HG02852 (cell line): ENCODE results near the gene NDUFB10.
"Not testable (repeated sequence)": the region's sequence is repeated elsewhere in the genome, so short reads cannot be mapped to it uniquely, and the experiment has no call there.

Experiments
- ATAC-seq: cut with Tn5 transposase; IDR thresholded peaks from one replicate; pipeline ENCODE4 v1.9.1; 2021; ENCODE audit warnings: mild to moderate bottlenecking, moderate library complexity; ENCODE audit not compliant: unreplicated experiment

Gene NDUFB10

DNA sequence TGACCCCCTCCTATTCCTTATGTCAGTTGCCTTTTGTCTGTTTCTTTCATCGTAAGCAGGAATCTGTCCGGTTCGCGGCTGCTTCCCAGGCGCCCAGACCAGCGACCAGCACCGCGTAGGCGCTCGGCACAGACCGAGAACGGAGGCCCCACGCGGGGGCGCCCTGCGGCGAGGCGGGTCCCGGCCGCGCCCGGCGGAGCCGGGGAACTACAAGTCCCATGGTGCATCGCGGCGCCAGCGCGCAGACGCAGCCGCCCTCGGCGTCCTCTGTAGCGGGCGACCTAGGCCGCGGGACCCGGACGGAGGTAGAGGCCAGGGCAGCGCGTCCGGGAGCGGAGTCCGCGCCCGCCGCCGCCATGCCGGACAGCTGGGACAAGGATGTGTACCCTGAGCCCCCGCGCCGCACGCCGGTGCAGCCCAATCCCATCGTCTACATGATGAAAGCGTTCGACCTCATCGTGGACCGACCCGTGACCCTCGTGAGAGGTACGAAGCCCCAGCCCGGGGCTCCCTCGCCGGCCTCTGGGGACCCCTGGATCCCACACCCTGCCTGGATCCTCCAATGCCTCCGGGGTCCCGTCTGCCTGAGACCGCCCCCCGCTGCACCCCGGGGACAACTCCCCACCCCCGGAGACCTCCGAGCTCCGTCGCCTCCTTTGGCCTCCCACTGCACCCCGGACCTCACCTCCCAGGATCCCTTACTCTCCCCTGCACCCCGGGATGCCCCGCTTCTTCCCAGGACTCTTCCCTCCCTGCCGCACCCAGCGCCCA lies at the start of gene NDUFB10:
Gene NDUFB10, plus strand, starts transcription at position 270 of the 771 bp plus-strand sequence. Its CDS starts 87 bp downstream, at position 357.
- ATAC-seq, result peak; percentile 68

DNA sequence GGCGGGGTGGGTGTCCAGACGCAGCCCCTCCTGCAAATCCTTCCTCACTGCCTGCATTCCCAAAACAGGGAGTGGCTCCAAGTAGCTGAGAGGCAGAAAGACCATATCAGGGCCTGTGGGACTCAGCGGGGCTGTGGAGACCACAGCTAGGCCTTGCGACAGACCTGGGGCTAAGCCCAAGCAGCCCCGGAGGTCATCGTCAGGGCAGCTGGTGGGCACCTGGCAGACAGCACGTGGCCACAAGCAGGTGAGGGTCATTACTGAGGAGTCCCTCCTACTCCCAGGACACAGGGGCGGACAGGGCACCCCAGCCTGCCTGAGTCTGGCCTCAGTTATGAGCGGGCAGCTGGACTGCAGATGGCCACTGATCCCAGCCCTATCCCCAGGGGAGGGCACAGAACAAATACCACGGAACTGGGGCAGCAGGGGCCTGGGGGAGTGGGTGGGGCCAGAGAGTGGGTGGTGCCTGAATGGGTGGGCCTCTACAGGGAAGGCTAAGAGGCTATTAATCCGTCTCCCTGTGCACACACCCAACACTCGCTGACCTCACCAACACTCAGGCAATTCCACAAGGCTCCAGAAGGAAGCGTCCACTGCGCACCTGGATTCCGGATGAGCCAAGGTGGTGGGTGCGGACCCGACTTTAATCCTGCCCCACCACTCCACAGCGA lies 49.6 kb upstream of the NDUFB10 start:
- ATAC-seq, result no peak

DNA sequence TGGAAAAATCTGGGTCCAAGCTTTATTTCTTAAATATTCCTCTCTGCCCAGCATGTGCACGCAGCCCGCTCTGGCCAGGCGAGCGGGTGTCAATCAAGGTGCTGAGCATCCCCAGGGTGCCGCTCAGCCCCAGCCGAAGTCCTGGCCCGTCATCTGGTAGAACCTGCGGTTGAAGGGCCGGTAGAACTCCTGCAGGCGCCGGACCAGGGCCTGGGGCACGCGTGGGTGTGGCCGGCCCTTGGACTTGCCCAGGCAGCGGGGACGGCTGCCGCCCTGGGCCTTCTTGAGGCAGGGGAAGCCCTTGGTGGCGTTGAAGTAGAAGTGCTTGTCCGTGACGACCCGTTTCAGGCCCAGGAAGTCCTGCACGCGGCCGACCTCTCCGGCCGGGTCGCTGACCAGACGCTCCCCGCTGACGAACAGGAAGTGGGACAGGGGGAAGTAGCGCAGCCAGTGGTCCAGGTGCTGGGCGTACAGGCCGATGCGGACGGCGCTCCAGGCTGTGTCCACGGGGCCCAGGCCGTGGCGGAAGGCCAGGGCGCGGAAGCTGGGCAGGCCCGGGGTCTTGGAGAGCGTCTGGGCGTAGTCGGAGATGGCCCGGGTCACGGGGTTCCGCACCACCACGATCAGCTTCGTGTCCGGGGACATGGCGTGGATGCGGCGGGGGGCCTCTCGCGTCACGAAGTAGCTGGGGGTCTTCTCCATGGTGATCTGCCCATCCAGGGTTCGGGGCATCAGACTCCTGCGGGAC lies 47.7 kb upstream of the NDUFB10 start:
- ATAC-seq, result no peak

DNA sequence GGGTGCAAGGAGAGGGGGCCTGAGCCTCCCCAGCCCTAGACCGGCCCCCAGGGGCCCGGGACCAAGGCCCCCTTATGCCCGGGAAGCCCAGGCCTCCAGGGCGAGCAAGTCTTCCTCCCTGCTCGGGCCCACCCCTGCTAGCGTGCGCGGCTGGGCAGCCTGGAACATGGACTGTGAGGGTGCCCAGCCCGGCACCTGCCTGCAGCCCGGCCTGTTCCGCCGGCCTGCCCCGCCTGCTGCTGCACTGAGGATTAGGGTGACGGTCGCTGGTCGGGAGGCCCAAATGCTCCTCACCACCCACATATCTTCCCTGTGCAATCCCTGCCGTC lies 47.2 kb upstream of the NDUFB10 start:
- no peak for ATAC-seq

DNA sequence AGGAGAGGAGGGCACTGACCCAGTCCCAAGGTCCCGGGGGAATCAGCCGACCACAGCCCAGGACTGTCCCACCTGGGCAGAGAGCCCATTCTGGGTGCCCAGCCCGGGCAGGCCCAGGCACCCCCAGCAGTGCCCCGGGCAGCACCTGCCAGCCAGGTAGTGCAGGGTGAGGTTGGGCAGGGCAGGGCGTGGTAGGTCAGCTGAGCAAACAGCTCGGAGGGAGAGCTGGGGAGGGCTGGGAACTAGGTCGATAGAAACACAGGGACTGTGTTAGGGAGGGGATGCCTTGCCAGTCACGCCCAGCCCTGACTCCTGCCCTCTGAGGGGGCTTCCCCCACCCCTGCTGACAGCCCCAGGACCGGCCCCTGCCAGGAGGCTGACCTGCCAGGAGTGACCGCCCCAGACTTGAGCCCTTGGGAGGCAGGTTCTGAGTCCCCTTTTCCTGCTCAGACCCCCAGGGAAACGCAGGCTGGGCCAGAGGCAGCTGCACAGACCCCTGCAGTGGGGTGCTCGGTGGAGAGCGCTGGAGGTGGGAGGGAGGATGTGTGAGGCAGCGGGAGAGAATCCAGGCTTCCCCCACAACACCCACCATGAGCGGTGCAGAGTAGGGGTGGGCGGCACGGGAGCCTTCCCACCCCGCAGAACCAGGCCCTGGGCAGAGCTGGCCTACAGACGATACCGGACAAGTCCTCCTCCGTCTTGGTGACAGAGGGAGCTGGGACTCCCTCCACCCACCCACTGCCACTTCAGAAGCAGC lies 45.8 kb upstream of the NDUFB10 start:
- no peak for ATAC-seq

DNA sequence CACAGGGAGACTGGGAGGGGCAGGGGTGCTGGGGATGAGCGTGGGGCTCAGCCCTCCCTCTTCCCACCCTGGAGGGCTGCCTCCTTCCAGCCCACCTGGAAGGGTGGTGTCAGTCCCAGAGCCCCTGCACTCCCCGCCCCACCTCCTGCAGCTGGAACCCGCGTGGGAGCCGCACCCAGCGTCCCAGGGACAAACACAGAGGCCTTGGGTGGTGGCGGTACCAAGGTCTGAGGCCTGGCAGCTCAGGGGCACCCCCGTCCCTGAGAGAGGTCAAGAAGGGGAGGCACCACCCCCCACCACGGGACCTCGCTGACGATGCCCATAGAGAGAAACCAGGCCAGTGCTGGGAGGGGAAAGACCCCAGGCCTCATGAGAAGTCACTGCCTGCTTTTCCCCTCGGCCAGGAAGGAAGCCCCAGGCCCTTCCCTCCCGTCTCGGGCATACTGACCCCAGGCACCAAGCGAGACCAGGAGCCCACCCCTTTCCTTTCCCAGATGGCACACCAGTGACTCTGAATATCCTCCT lies 45.2 kb upstream of the NDUFB10 start:
- ATAC-seq, result no peak

DNA sequence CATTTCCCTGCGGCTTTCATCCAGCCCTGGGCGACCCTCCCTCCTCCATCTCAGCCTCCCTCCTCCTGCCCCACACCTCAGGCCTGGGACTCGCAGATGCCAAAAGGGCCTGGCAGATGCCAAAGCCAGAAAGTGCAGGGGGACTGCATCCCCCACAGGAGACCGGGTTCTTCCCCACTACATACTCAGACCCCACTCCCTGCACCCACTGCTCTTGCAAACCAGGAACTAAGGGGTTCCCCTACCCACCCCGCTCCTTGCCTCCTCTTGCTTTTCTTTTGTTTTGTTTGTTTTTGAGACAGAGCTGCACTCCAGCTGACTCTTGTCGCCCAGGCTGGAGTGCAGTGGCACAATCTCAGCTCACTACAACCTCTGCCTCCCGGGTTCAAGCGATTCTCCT lies 44.4 kb upstream of the NDUFB10 start:
- ATAC-seq, result no peak

DNA sequence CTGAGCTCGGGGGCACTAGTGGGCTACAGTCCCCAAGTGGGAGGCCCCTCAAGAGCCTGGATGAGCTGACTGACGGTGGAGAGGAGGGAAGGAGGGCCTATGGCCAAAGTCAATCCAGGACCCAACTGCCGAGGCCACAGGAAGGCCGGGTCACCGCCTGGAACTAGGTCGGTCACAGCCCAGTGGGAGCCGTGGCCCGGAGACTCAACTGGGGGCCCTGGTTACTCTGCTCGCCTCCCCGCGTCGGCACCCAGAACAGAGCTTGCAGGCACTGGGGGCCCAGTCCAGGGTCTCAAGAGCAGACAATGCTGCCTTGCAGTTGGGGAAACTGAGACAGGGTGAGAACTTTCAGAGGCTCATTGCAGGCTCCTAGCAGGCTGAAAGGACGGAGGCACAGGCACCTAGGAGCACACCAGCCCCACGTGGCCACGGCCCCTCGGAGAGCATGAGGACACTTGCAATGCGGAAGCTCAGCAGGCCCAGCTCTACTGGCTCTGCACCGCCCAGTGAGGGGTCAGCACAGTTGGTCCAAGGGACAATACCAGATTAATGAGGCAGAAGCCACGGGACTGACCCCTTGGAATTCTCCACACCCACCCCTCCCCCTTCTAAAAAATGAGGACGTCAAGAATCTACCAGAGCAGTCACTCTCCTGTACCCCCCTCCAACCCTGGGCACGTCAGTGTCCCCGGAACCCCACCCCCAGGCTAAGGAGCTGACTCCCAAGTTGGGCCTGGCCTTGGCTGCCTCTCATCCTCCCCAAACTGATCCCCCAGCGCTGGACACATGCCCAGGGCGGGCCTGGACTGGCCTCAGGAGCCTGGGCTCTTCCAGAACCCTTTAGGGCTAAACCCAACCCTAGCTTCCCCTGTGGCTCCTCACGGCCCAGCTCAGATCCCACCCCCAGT lies 43.4 kb upstream of the NDUFB10 start:
- ATAC-seq, result no peak

DNA sequence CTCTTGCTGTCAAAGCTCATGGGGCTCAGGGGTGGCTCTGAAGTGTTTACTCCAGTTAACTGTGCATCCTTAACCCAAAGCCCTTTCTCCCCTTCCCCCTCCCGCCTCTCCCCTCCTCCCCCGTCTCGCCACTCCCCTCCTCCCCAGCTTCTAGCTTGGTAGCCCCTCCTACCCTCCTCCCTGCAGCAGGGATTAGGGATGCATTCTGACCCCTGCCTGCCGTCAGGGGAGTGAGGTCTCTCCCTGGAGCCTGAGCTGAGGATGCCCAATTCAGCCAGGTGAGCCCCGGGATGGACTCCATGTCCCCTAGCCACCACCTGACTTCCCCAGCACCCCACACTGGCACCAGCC lies 42.7 kb upstream of the NDUFB10 start:
- no peak for ATAC-seq

DNA sequence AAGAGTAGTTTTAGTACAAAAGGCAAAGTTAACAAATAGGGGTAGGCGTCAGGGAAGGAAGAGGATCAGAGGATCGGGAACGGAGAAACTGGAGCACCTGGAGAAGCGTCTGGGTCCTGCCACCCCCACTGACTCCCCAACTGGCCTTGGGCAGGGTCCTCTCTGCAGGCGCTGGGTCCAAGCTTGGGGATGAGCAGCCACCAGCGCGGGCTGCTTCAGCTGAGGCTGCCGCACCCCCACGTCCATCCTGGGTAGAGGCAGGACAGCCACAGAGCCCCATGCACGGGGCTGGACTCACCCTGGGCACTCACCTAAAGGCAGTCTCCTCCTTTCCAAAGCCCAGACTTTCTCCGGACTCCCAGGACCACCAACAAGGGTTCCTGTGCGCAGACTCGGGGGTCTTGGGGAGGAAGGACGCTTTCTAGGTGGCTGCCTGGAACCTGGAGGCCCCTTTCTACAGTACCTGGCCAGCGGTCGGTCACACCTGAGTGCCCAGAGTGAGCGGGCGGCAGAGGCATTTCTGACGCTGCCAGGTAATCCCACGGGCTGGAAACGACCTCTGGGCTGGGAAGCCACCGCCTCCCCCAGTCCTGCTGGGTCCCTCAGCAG lies 42.2 kb upstream of the NDUFB10 start:
- no peak for ATAC-seq

DNA sequence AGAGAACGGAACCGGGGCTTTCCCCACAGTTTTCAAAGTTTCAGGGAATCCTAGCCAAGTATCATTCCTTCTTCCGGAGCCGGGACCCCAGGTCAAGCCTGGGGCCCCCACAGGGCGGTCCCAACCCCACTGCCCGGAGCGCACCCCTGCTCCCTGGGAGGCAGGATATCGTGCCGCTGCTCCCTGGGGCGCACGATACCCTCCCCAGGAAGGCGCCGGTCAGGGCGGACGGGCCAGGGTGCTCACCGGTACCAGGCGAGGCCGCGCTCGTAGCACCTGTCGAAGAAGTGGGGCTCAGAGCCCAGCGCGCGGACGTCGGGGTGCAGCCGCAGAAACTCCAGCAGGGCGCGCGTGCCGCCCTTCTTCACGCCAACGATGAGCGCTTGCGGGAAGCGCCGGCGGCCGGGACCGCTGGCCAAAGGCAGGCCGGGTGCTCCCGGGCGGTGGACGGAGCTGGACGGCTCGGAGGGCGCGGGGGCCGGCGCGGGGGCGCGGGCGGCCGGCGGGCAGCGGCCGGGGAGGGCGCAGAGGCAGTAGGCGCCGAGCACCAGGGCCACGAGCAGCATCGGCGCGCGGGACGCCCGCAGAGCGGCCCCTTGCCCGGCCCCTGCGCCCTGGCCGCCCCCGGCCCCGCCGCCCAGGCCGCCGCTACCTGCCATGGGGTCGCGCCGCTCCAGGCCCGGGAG lies 41.5 kb upstream of the NDUFB10 start:
- no peak for ATAC-seq

DNA sequence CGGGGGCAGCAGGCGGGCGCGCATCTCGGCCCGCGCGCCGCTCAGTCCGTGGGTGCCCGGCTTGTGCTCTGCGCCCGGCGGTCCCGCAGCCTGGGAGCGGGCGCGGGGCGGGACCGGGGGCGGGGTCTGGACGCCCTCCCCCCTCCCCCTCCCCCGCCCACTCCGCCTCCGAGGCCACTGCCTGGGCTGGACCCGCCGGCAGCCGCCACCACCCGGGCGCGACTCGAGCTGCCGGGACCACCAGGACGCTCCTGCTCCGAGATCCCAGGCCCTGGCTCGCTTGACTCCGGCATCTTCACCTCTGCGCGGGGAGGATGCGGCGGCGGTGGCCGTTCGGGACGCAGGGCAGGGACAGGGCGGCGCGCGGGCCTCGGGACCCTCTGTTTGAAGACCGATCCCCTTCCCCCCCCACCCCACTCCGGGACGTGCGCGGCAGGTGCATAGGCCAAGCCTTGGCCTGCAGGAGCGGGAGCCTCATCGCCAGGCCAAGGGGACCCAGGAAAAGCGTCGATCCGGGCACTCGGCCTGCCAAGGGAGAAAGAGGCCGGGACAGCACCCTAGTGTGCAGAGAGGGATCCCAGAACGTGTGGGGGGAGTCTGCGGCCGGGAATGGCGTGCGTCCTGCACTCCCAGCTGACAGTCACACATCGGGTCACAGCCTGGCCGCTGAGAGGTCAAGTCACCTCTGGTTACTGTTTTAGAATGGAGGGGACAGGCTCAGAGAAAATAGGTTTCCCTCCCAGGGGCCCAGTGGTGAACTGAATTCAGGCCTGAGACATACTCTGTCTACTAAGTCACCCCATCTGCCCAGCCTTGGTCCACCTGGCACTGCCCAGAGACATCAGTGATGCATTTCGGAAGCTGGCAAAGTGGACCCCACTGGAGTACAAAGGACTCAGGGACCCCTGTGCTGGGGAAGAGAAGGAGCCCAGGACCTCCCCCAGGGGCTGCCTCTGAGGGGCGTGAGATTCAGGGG lies 40.7 kb upstream of the NDUFB10 start, which contains the start of gene HS3ST6:
Gene HS3ST6, minus strand, starts transcription at position 65 of the 976 bp plus-strand sequence. CDS start 92 bp downstream, outside the sequence.
- no peak for ATAC-seq

DNA sequence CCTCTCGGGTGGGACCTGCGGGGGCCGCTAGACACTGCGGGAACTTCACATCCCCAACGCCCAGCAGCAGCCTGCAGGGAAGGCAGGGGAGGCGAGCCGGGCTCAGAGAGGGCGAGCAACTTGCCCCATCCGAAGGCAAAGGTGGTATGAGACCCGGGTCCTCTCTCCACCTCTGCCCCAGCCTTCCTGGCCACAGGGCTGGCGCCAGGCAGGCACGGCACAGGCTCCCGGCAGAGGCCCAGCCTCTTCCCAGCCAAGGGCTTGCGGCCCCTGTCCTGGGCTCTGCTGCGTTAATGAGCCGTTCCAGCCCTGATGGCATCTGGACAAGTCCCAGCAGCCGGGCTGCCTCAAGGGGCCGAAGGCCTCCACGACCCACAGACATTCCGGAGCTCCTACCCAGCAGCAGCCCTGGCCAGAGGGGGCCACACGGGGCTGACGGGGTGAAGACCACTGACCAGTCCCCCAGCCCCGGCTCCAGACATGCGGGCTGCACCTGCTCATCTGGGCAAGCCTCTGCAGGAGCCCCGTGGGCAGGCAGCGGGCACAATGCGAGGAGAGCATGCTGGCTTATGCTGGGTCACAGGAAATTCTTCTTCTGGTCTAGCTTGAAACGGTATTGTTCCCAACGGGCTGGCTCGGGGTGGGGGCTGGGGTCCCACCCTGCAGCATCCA lies 39.9 kb upstream of the NDUFB10 start:
- ATAC-seq, result no peak

DNA sequence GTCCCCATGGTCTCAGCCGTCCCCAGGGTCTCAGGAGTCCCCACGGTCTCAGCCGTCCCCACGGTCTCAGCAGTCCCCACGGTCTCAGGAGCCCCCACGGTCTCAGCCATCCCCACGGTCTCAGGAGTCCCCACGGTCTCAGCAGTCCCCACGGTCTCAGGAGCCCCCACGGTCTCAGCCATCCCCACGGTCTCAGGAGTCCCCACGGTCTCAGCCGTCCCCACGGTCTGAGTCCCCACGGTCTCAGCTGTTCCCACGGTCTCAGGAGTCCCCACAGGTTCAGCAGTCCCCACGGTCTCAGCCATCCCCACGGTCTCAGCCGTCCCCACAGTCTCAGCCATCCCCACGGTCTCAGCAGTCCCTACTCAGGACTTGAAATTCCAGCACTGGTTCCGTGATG lies 39.2 kb upstream of the NDUFB10 start:
- ATAC-seq, result not testable (repeated sequence)

DNA sequence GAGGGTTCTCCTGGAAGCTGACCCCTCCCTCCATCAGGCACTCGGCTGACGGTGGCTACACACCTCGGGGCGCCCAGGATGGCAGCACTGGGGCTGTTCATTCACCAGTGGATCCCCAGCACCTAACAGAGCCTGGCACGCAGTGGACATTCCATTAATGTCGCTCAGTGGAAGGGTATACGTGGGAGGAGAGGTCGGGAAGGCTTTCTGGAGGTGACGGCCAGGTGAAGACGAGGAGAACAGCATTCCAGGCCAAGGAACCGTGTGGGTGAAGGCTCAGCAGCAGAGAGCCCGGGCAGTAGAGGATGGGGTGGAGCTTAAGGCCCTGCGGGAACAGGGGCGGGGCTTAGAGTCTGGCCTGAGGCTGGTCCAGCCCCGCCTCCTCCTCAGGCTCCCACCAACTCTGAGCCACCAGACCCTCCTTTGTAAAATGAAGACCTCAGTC lies 38.6 kb upstream of the NDUFB10 start:
- ATAC-seq, result no peak

DNA sequence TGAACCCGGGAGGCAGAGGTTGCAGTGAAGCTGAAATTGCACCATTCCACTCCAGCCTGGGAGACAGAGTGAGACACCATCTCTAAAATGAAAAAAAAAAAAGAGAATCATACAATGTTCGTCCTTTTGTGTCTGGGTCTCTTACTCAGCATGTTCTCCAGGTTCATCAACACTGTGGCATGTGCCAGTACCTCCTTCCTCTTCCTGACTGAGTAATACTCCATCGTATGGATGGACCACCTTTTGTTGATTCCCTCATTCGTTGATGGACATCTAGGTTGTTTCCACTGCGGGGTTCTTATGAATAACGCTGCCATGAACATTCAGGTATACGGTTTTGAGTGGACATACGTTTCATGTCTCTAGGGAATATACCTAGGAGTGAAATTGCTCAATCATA lies 37.0 kb upstream of the NDUFB10 start:
- ATAC-seq, result no peak
